Measurements from ENCODE around the gene CAMTA1.
"Not testable (repeated sequence)": the region's sequence is repeated elsewhere in the genome, so short reads cannot be mapped to it uniquely, and the experiment has no call there.

Gene CAMTA1

GRCh38 chr1:6785318-6785727 is at the start of gene CAMTA1:
Gene CAMTA1, plus strand, starts transcription at chr1:6785454. Its CDS starts 77 bp downstream, at chr1:6785531.
- no peak for DNase-seq

GRCh38 chr1:6738987-6739676 is 46.1 kb upstream of the CAMTA1 start:
- no peak for DNase-seq

- not testable (repeated sequence) for DNase-seq
Measured at GRCh38 chr1:6742676-6743188, 42.5 kb upstream of the CAMTA1 start.

- peak; percentile 49 for DNase-seq
Measured at GRCh38 chr1:6743189-6744101, 41.8 kb upstream of the CAMTA1 start.

- no peak for DNase-seq
Measured at GRCh38 chr1:6745073-6745472, 40.2 kb upstream of the CAMTA1 start.

- DNase-seq = no peak
Measured at GRCh38 chr1:6747674-6748073, 37.6 kb upstream of the CAMTA1 start.

GRCh38 chr1:6750490-6750889 is 34.8 kb upstream of the CAMTA1 start:
- DNase-seq = no peak

- no peak for DNase-seq
Measured at GRCh38 chr1:6753320-6754140, 31.7 kb upstream of the CAMTA1 start.

- no peak for DNase-seq
Measured at GRCh38 chr1:6756457-6756856, 28.8 kb upstream of the CAMTA1 start.

- DNase-seq = no peak
Measured at GRCh38 chr1:6757719-6758435, 27.4 kb upstream of the CAMTA1 start.

GRCh38 chr1:6761196-6761737 is 24.0 kb upstream of the CAMTA1 start:
- no peak for DNase-seq

GRCh38 chr1:6762060-6762459 is 23.2 kb upstream of the CAMTA1 start:
- no peak for DNase-seq

GRCh38 chr1:6770751-6771440 is 14.4 kb upstream of the CAMTA1 start:
- no peak for DNase-seq

GRCh38 chr1:6771441-6771769 is 13.8 kb upstream of the CAMTA1 start:
- no peak for DNase-seq

- DNase-seq = no peak
Measured at GRCh38 chr1:6774381-6774780, 10.9 kb upstream of the CAMTA1 start.

- DNase-seq = no peak
Measured at GRCh38 chr1:6775261-6776043, 9.8 kb upstream of the CAMTA1 start.

- no peak for DNase-seq
Measured at GRCh38 chr1:6776389-6776788, 8.9 kb upstream of the CAMTA1 start.

- no peak for DNase-seq
Measured at GRCh38 chr1:6776895-6777294, 8.4 kb upstream of the CAMTA1 start.

GRCh38 chr1:6777813-6778212 is 7.4 kb upstream of the CAMTA1 start:
- no peak for DNase-seq

- no peak for DNase-seq
Measured at GRCh38 chr1:6779089-6779805, 6.0 kb upstream of the CAMTA1 start.

Data from NCI-H446 treated with DMSO at 0.1 percent for 48 hours (cell line).